Measurements from ENCODE around the gene LPAR6.

- TF ChIP-seq POLR2A (IDR thresholded peaks at IDR 0.05): no peak
- no peak for TF ChIP-seq CTCF (IDR thresholded peaks at IDR 0.05)
- TF ChIP-seq EP300 (IDR thresholded peaks at IDR 0.05): no peak
These were observed 1.6 kb upstream of the LPAR6 start for GRCh38 chr13:48414501-48414900.

Data from stomach (tissue), 4 donors.